NCI-H446 (cell line): ENCODE data around the gene KAT2B.

Source experiments
- DNase-seq, 2 experiments: peaks; one replicate each; lab custom pipeline; 2025; lab: John Stamatoyannopoulos, UW

The KAT2B gene

GRCh38 chr3:20143519-20143918, 103.3 kb downstream of the KAT2B start:
- no peak for DNase-seq

GRCh38 chr3:20145874-20146273, 105.6 kb downstream of the KAT2B start:
- DNase-seq: no peak

GRCh38 chr3:20146301-20146700, 106.1 kb downstream of the KAT2B start:
- DNase-seq: no peak

GRCh38 chr3:20147361-20147760, 107.1 kb downstream of the KAT2B start:
- DNase-seq: no peak

DNA sequence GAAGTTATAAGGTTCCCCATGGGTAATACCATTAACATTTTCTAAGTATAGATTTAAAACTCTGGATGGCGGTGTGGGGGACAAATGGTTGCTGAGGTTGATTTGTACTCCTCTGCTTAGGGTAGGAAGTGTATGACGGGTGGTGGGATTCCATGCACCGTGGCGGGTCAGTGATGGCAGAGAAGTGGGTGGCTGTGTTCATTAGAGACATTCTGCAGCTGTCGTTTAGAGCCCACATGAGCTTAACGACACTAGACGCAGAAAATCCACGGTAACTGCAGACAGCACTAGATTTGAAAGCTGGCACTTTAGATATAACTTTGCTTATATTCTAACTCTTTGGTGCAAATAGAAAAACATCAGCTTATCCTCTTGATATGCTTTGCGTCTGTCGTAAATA, 108.2 kb downstream of the KAT2B start:
- no peak for DNase-seq

DNA sequence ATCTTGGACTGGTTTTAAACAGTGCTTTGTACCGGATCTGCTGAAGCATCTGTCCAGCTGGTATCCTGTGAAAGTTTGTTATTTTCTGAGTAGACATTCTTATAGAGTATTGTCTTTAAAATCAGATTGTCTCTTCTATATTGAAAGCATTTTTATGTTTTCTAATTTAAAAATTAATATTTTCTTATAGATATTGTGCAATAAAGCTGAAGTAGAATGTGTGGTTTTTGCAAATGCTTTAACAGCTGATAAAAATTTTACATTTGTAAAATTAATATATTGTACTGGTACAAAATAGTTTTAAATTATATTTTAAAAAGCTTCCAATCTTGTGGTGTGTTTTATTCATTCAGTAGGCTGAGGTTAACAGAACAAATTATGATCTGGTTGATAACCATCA, 113.8 kb downstream of the KAT2B start:
- no peak for DNase-seq

DNA sequence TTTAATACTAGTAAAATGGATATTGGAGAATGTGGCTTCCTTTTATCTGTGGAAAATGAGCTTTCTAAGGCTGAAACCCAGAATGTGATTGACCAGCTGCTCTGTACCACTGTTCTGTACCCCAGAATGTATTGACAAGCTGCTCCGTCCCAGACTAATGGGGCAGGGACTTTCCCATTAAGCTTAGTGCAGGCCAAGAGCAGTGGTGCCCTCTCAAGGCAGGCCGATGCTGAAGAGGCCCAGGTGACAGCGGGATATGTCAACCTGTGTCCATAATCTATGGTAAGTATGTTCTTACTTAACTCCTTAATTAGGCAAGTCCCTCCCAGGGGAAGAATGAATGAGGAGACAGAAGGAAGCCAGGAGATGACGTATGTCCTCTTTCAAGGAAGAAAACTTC, 114.7 kb downstream of the KAT2B start:
- no peak for DNase-seq

- no peak for DNase-seq
Observed at GRCh38 chr3:20160230-20160629, 120.0 kb downstream of the KAT2B start.

DNA sequence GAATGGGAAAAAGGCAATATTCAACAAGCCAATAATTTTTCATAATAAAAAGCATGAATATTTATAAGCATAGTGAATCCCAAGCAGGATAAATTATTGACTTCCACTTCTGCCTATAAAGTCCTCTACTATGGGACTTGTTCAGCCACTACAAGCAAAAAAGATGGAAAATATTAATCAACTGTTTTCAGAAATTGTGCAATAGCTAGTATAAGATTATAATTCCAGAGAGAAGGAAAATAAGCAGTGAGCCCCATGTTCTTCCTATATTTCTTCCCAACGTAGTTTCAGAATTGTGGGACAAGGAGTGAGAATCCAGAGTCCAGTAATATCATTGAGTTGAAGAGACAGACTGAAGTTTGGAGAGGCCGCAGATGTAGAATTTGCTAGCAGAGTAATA, 121.5 kb downstream of the KAT2B start:
- no peak for DNase-seq

DNA sequence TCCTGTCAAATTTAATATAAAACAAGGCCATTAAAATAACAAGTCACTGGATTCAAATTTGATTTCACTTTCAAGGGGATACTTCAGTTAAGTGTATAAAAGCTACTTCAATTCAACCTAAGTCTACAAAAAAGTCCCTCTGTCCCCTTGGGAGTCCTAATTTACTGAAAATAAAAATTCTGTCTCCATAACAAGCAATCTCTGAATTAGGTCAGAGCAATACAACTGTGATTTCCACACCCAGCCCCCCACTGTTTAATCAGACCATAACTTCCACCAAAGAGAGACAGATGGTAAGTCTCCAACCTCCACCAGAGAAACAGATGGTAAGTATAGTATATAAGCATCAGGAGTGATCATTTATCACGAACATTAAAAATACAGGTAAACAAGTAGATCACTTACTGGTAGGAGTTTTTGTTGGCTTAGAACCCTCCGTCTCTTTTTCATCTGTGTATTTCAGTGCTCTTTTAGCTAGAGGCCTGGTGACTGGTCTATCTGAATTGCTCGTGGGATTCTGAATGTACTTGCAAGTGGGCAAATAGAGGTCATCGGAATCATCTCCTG, 133.7 kb downstream of the KAT2B start:
- DNase-seq: peak in 1 of 2 experiments; percentile 2

- DNase-seq: no peak
Observed at GRCh38 chr3:20181276-20181675, 141.0 kb downstream of the KAT2B start.

GRCh38 chr3:20182206-20182605, 142.0 kb downstream of the KAT2B start:
- no peak for DNase-seq

DNA sequence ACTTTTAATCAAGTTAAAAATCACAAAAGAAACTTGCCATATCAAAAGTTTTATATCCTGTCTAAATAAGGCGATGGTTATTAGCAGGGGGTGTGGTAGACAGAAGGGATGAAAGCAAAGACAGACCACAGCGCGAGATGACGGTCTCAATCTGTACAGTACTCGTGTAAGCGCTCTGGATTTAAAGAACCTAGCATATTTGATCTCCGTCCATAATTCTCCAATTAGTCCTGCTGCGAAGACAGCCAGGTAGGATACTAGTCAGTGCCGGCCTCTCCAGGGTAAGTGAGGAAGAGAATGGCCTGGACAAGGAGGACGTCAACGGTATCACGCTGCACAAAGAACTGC, 145.1 kb downstream of the KAT2B start:
- DNase-seq: no peak

DNA sequence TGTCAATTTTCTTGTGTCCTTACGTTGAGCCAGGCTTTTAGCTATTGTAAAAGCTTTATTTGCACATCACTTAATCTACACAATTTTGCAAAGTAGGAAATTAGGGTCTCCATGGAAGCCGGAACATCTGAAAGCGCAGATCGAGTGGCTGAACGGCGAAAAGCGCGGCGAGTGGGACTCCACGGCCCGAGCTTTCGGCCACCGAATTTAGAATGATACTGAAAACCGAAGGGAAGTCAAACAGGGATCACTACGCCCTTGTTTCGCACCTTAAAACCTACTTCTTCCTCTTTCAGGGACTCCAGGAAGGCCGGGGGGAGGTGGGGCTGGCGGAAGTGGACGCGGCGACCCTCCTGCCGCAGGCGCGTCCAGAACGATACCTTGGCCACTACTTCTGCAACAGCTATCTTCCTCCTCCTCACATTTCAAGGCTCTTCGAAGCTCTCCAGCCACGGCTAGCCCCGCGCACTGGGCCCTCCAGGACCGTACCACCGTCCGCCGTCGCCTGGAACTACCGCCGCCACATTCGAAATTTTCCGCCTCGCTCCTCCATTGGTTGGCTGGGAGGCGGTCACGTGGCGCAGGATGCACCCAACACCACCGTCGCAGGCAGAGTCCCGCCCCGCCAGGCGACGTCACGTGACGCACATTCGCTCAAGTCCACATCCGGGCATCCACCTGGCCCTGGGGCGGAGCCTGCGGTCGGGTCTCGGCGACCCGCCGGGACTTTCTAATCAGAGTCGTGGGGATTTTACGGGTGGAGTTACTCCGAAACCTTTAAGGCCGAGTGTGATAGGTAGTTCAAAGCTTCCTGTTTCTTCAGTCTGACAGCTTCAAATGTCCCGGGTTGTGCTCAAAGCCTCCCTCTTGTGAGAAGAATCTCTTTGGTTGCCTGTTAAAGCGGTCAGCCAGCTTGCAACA, 145.7 kb downstream of the KAT2B start, which contains the start of gene SGO1:
TSS of gene SGO1 (minus strand) at position 528 of the 921 bp plus-strand sequence. CDS start 2,179 bp downstream, outside the sequence.
- peak; percentile 89 to 94 for DNase-seq

GRCh38 chr3:20186600-20187004, 146.4 kb downstream of the KAT2B start:
- no peak for DNase-seq

- no peak for DNase-seq
Observed at GRCh38 chr3:20190991-20191390, 150.7 kb downstream of the KAT2B start.

GRCh38 chr3:20194793-20195460, 154.7 kb downstream of the KAT2B start:
- DNase-seq: no peak

DNA sequence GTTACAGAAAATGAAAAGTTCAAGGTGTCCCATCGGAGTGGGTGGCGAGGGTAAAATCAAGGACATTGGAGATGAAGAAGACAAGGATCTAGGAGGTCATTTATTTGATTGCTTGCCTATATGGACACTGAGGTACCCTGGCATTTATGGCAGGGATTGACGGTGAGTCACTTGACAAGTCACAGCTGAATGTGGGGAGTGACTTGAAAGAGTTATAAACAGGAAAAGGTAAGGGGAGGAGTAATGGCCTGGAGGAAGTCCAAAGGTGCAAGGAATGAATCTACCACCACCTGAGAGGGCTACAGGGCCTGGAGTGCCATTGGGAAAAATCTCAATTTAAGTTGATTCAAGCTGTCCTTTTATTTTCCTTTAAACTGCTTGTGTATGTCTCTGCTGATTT, 157.5 kb downstream of the KAT2B start:
- no peak for DNase-seq

DNA sequence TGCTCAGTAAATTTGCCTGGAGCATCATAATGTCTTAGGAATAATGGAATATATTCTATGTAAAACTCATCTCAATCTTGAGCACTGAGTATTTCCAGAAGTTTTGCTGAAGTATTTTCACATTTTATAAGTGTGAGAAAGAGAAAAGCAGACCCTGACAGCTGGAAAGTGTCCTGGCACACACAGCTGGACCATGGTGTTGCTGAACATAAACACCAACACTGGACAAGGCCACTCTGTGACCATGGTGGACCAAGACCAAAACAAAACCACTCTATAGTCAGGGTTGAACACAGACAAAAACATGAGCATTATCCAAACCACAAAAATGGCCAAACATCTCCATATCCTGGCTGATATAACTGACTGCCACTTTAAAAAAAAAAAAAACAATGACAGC, 160.9 kb downstream of the KAT2B start:
- DNase-seq: no peak
